ENCODE data around the gene PPP1R7.

Gene PPP1R7

GRCh38 chr2:241150660-241151530 lies 628 bp downstream of the PPP1R7 start:
- DNase-seq = no peak
- Histone ChIP-seq H3K9me3 (ENCODE audit: insufficient read depth, low read length, severe bottlenecking) (no peaks in the 10 kb centered on the region), H3K4me3 (ENCODE audit: low read depth in 1 of 2, low read length in 2 of 2) (peak overlapping the region; percentile 69 to 80), H3K79me2 (ENCODE audit: insufficient read depth, low read length) (peaks cover 50% of the 10 kb centered on the region), H3K4me1 (ENCODE audit: insufficient read depth, low read length) (peaks cover 34% of the 10 kb centered on the region), H2AFZ (ENCODE audit: low read depth, low read length) (peak overlapping the region; percentile 84), H3K4me2 (ENCODE audit: insufficient read depth, low read length) (peak overlapping the region; percentile 83), H3K9ac (ENCODE audit: low read depth, low read length) (peak overlapping the region; percentile 81), H3K27ac (ENCODE audit: low read length) (peak overlapping the region; percentile 62), H3K27me3 (ENCODE audit: insufficient read depth, low read length, poor library complexity) (no peaks in the 10 kb centered on the region), H3K36me3 (ENCODE audit: insufficient read depth, low read length) (peaks cover 17% of the 10 kb centered on the region), H4K20me1 (ENCODE audit: insufficient read depth, low read length) (peaks cover 20% of the 10 kb centered on the region; the same call in 1 of the 2 replicates)
- no peak for ATAC-seq (ENCODE audit: insufficient read depth, low read depth)
- TF ChIP-seq CTCF (IDR thresholded peaks at IDR 0.05; ENCODE audit: borderline replicate concordance, extremely low read depth, low read length, poor library complexity, severe bottlenecking) (peak; percentile 0), EZH2 (IDR thresholded peaks at IDR 0.05; ENCODE audit: borderline replicate concordance, low read depth, low read length, severe bottlenecking) (no peak)

GRCh38 chr2:241151934-241152660 lies 1.8 kb downstream of the PPP1R7 start:
- H3K27me3 ChIP-seq (ENCODE audit: insufficient read depth, low read length, poor library complexity) = no peaks in the 10 kb centered on the region
- peaks cover 24% of the 10 kb centered on the region for H3K36me3 ChIP-seq (ENCODE audit: insufficient read depth, low read length)
- H3K27ac ChIP-seq (ENCODE audit: low read length) = no peak overlapping the region
- peaks cover 30% of the 10 kb centered on the region for H3K4me1 ChIP-seq (ENCODE audit: insufficient read depth, low read length)
- no peak overlapping the region for H2AFZ ChIP-seq (ENCODE audit: low read depth, low read length)
- no peak for DNase-seq
- H4K20me1 ChIP-seq (ENCODE audit: insufficient read depth, low read length) = peaks cover 16% of the 10 kb centered on the region; the same call in 1 of the 2 replicates
- no peak for TF ChIP-seq CTCF (IDR thresholded peaks at IDR 0.05; ENCODE audit: borderline replicate concordance, extremely low read depth, low read length, poor library complexity, severe bottlenecking)
- no peak overlapping the region for H3K4me3 ChIP-seq (ENCODE audit: low read depth in 1 of 2, low read length in 2 of 2)
- peaks cover 46% of the 10 kb centered on the region for H3K79me2 ChIP-seq (ENCODE audit: insufficient read depth, low read length)
- H3K9me3 ChIP-seq (ENCODE audit: insufficient read depth, low read length, severe bottlenecking) = no peaks in the 10 kb centered on the region
- H3K4me2 ChIP-seq (ENCODE audit: insufficient read depth, low read length) = peak overlapping the region; percentile 83; the same call in 1 of the 2 replicates
- ATAC-seq (ENCODE audit: insufficient read depth, low read depth) = no peak
- no peak overlapping the region for H3K9ac ChIP-seq (ENCODE audit: low read depth, low read length)

- no peak overlapping the region for H3K9ac ChIP-seq (ENCODE audit: low read depth, low read length)
- H3K79me2 ChIP-seq (ENCODE audit: insufficient read depth, low read length) = peaks cover 34% of the 10 kb centered on the region
- H4K20me1 ChIP-seq (ENCODE audit: insufficient read depth, low read length) = peaks cover 12% of the 10 kb centered on the region; the same call in 1 of the 2 replicates
- no peaks in the 10 kb centered on the region for H3K27me3 ChIP-seq (ENCODE audit: insufficient read depth, low read length, poor library complexity)
- H3K36me3 ChIP-seq (ENCODE audit: insufficient read depth, low read length) = peaks cover 39% of the 10 kb centered on the region
- H3K4me2 ChIP-seq (ENCODE audit: insufficient read depth, low read length) = no peak overlapping the region
- no peak overlapping the region for H3K4me3 ChIP-seq (ENCODE audit: low read depth in 1 of 2, low read length in 2 of 2)
- ATAC-seq (ENCODE audit: insufficient read depth, low read depth) (no peak), DNase-seq (peak; percentile 33)
- no peaks in the 10 kb centered on the region for H3K9me3 ChIP-seq (ENCODE audit: insufficient read depth, low read length, severe bottlenecking)
- H3K4me1 ChIP-seq (ENCODE audit: insufficient read depth, low read length) = peaks cover 19% of the 10 kb centered on the region
- H3K27ac ChIP-seq (ENCODE audit: low read length) = no peak overlapping the region
- TF ChIP-seq EZH2 (IDR thresholded peaks at IDR 0.05; ENCODE audit: borderline replicate concordance, low read depth, low read length, severe bottlenecking) (no peak), CTCF (IDR thresholded peaks at IDR 0.05; ENCODE audit: borderline replicate concordance, extremely low read depth, low read length, poor library complexity, severe bottlenecking) (no peak)
- H2AFZ ChIP-seq (ENCODE audit: low read depth, low read length) = no peak overlapping the region
Measured at GRCh38 chr2:241153616-241154015, 3.3 kb downstream of the PPP1R7 start.

Data from DND-41 (cell line).